ENCODE results near the gene TRAM2. TPM values are rescaled to one million over a fixed set of nuclear protein-coding genes. Genes with fewer than 3 reads are reported as not detected.

TRAM2 gene
- 10 to 100 TPM in 2 of 4 donors, 1 to 10 TPM in 2; 3.8 to 33.2 (median 17.6) TPM for total RNA-seq

- peak; percentile 21 to 69 for TF ChIP-seq POLR2A (IDR thresholded peaks at IDR 0.05)
- TF ChIP-seq CTCF (IDR thresholded peaks at IDR 0.05) = peak in 2 of 4 experiments; percentile 20 to 24
- peaks cover 5 to 7% of the 10 kb centered on the region in 2 donors for H3K4me1 ChIP-seq
- no peaks in the 10 kb centered on the region for H3K36me3 ChIP-seq
- no peaks in the 10 kb centered on the region for H3K9me3 ChIP-seq
- peak within 1 kb of the TSS; percentile 69 to 75 for H3K4me3 ChIP-seq
- H3K27me3 ChIP-seq = no peaks in the 10 kb centered on the region
- DNase-seq = peak; percentile 84 to 87
- peak within 1 kb of the TSS; percentile 94 to 99 for H3K27ac ChIP-seq
- intact Hi-C loops (cut with DNase I; ENCODE audit: low total_unique reads) = loop anchor here (10.0 kb wide), 1 partner anchor 62 kb away; no protein-coding TSS in a partner anchor
Observed at GRCh38 chr6:52577022-52577777, at the start of gene TRAM2. Gene TRAM2 (minus strand): TSS chr6:52577060. CDS start chr6:52576915, 145 bp downstream.

- Histone ChIP-seq H3K27ac (no peak overlapping the region), H3K4me1 (no peaks in the 10 kb centered on the region), H3K9me3 (no peaks in the 10 kb centered on the region), H3K36me3 (no peaks in the 10 kb centered on the region), H3K27me3 (no peaks in the 10 kb centered on the region), H3K4me3 (no peak overlapping the region)
- TF ChIP-seq POLR2A (IDR thresholded peaks at IDR 0.05) (no peak), CTCF (IDR thresholded peaks at IDR 0.05) (no peak)
- intact Hi-C loops (cut with DNase I; ENCODE audit: low total_unique reads) = no loop called here
- DNase-seq = no peak
Observed at GRCh38 chr6:52622810-52623209, 46.0 kb upstream of the TRAM2 start.

GRCh38 chr6:52621631-52622030 is 44.8 kb upstream of the TRAM2 start:
- no peaks in the 10 kb centered on the region for H3K27me3 ChIP-seq
- no peaks in the 10 kb centered on the region for H3K36me3 ChIP-seq
- no peak for DNase-seq
- TF ChIP-seq CTCF (IDR thresholded peaks at IDR 0.05) = no peak
- no peak for TF ChIP-seq POLR2A (IDR thresholded peaks at IDR 0.05)
- intact Hi-C loops (cut with DNase I; ENCODE audit: low total_unique reads) = no loop called here
- H3K4me1 ChIP-seq = no peaks in the 10 kb centered on the region
- H3K9me3 ChIP-seq = no peaks in the 10 kb centered on the region
- H3K27ac ChIP-seq = no peak overlapping the region
- H3K4me3 ChIP-seq = no peak overlapping the region

GRCh38 chr6:52620906-52621190 is 44.0 kb upstream of the TRAM2 start:
- Histone ChIP-seq H3K4me3 (no peak overlapping the region), H3K27ac (no peak overlapping the region), H3K9me3 (no peaks in the 10 kb centered on the region), H3K4me1 (no peaks in the 10 kb centered on the region), H3K27me3 (no peaks in the 10 kb centered on the region), H3K36me3 (no peaks in the 10 kb centered on the region)
- DNase-seq = no peak
- intact Hi-C loops (cut with DNase I; ENCODE audit: low total_unique reads) = no loop called here
- TF ChIP-seq CTCF (IDR thresholded peaks at IDR 0.05) (no peak), POLR2A (IDR thresholded peaks at IDR 0.05) (no peak)

- Histone ChIP-seq H3K4me3 (no peak overlapping the region), H3K9me3 (no peaks in the 10 kb centered on the region), H3K27me3 (no peaks in the 10 kb centered on the region), H3K27ac (no peak overlapping the region), H3K4me1 (no peaks in the 10 kb centered on the region), H3K36me3 (no peaks in the 10 kb centered on the region)
- TF ChIP-seq POLR2A (IDR thresholded peaks at IDR 0.05) = no peak
- no peak for TF ChIP-seq CTCF (IDR thresholded peaks at IDR 0.05)
- no peak for DNase-seq
- intact Hi-C loops (cut with DNase I; ENCODE audit: low total_unique reads) = no loop called here
Observed at GRCh38 chr6:52620055-52620905, 43.4 kb upstream of the TRAM2 start.
